NCI-H1930 (cell line): ENCODE data around the gene UNC80.
"Not testable (repeated sequence)": the region's sequence is repeated elsewhere in the genome, so short reads cannot be mapped to it uniquely, and the experiment has no call there.

Source experiments
- DNase-seq, 2 experiments: peaks; one replicate each; lab custom pipeline; 2025; lab: John Stamatoyannopoulos, UW

The UNC80 gene

GRCh38 chr2:209771474-209772289, at the start of gene UNC80:
TSS of gene UNC80 (plus strand) at chr2:209771832. CDS start at chr2:209772073, 241 bp downstream.
- peak; percentile 26 to 54 for DNase-seq

- no peak for DNase-seq
Observed at GRCh38 chr2:209726311-209726710, 45.3 kb upstream of the UNC80 start.

GRCh38 chr2:209727077-209727476, 44.6 kb upstream of the UNC80 start:
- no peak for DNase-seq

GRCh38 chr2:209734805-209735204, 36.8 kb upstream of the UNC80 start:
- DNase-seq = no peak

DNA sequence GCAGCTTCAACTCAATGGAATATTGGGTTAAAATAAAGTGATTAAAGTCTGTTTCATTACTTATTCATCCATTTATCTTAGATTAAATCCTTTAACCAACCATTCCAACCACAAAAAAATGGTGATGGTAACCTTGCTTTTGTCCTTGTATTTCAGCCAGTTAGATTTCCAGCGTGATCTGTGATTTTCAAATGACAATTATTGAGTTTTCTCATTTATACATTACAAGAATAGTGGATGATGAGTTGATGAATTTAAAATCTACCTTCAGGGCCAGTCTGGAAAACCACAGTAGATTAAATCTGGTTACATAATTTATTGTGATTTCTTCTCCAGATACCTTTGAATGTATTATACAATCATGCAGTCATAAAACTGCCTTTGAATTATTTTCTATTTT, 29.7 kb upstream of the UNC80 start:
- no peak for DNase-seq

GRCh38 chr2:209753020-209753419, 18.6 kb upstream of the UNC80 start:
- no peak for DNase-seq

GRCh38 chr2:209757163-209757562, 14.5 kb upstream of the UNC80 start:
- no peak for DNase-seq

GRCh38 chr2:209761566-209761965, 10.1 kb upstream of the UNC80 start:
- no peak for DNase-seq

DNA sequence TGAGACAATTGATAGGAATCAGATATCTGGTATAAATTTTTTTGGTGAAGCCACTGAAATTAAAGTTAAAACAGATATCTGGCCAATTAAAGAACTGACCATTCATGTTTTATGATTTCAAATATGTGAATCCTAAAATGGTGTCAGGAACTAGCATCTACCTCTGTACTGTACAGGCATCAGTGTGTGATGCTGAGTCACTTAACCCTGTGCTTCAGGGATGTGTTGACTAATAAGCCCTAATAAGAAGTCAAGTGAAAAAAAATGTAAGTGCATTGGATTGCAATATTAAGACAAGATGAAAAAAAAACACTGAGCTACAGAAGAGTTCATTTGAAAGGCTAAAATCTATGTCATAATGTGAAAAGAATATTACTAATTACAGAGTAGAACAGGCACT, 9.1 kb upstream of the UNC80 start:
- DNase-seq = no peak

- DNase-seq = no peak
Observed at GRCh38 chr2:209763106-209763505, 8.5 kb upstream of the UNC80 start.

GRCh38 chr2:209766613-209767012, 5.0 kb upstream of the UNC80 start:
- no peak for DNase-seq

GRCh38 chr2:209767316-209767715, 4.3 kb upstream of the UNC80 start:
- DNase-seq = no peak

DNA sequence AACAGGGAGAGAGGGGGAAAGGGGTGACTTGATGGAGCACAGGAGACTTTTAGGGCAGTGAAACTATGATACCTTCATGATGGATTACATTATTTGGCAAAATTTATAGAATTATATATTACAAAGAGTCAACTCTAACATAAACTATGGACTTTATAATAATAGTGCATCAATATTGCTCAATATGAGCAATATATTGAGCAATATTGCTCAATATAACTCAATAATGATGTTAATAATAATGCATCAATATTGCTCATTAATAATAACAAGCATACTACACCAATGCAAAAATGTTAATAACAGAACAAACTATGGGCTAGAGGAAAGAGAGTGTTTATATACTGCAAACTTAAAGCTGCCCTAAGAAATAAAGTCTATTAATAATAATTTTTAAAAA, 3.1 kb upstream of the UNC80 start:
- DNase-seq = no peak

- DNase-seq = peak; percentile 10 to 54
Observed at GRCh38 chr2:209772290-209772685, 656 bp downstream of the UNC80 start.

GRCh38 chr2:209773377-209773776, 1.7 kb downstream of the UNC80 start:
- no peak for DNase-seq

DNA sequence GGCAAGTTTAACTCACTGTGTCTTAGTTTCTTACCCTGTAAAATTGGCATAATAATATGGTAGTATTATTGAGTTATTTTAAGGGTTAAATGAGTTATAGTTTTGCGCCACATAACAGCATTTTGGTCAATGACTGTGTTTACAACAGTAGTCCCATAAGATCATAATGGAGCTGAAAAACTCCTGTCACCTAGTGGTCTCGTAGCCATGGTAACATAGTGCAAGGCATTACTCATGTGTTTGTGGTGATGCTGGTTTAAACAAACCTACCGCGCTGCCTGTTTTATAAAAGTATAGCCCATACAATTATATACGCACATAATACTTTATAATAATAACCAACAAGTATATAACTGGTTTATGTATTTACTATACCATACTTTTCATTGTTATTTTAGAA, 15.8 kb downstream of the UNC80 start:
- DNase-seq = no peak

DNA sequence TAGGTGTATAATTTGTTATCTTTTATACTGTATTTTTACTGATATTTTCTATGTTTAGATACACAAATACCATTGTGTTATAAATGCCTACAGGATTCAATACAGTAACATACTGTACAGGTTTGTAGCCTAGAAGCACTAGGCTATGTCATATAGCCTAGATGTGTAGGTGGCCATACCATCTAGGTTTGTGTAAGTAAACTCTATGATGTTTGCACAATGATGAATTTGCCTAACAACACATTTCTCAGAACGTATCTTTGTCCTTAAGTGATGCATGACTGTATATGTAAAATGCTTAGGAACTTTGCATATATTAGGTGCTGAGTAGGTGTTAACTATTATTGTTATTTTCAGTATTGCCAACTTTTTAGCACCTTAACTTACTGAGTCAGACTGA, 17.3 kb downstream of the UNC80 start:
- no peak for DNase-seq

- no peak for DNase-seq
Observed at GRCh38 chr2:209790066-209790728, 18.6 kb downstream of the UNC80 start.

DNA sequence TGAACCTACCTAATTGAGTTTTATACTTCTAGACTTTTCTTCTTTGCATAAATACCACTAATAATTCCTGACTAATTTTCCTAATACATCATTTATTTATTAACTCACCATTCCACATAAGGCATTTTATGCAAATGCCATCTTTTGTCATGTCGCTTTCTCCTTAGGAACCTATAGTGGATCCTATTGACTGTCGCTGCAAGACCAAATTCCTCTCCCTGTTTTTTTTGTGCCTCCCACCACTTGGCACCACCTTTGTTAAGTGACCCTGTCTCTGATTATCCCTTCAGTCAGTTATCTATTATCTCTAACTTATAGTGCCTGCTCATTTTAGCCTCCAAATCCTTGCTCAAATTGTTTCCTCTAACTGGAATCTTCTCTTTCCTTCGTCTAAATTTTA, 19.5 kb downstream of the UNC80 start:
- no peak for DNase-seq

DNA sequence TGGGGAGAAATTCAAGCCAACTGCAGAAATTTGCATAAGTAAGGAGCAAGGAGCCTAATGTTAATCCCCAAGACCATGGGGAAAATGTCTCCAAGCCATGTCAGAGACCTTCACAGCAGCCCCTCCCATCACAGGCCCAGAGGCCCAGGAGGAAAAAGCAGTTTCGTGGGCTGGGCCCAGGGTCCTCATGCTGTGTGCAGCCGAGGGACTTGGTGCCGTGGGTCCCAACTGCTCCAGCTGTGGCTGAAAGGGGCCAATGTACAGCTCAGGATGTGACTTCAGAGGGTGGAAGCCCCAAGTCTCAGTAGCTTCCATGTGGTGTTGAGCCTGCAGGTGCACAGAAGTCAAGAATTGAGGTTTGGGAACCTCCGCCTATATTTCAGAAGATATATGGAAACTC, 23.8 kb downstream of the UNC80 start:
- DNase-seq = not testable (repeated sequence)

GRCh38 chr2:209805351-209805750, 33.7 kb downstream of the UNC80 start:
- no peak for DNase-seq

GRCh38 chr2:209806318-209806717, 34.7 kb downstream of the UNC80 start:
- DNase-seq = no peak

- no peak for DNase-seq
Observed at GRCh38 chr2:209808521-209808920, 36.9 kb downstream of the UNC80 start.

DNA sequence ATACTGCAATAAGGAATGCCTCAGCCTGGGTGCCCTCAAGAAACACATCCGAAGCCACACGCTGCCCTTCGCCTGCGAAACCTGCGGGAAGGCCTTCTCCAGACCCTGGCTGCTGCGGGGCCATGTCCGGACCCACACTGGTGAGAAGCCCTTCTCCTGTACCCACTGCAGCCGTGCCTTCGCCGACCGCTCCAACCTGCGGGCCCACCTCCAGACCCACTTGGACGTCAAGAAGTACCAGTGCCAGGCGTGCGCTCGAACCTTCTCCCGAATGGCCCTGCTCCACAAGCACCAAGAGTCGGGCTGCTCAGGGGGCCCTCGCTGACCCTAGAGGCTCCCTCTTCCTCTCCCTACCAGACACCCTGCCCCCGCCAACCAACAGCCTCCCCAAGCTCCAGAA, 37.6 kb downstream of the UNC80 start:
- DNase-seq = no peak
